ENCODE measurements around the gene ATAD1.

- TF ChIP-seq EZH2 (IDR thresholded peaks at IDR 0.05; ENCODE audit: borderline replicate concordance, low read depth, low read length, poor library complexity, severe bottlenecking) = no peak
- TF ChIP-seq CTCF (conservative IDR thresholded peaks at IDR 0.05; ENCODE audit: low read depth, low read length) = no peak
These were observed 52.2 kb downstream of the ATAD1 start for GRCh38 chr10:87765666-87766376.
